ENCODE data around the gene BCL2L13.

DNA sequence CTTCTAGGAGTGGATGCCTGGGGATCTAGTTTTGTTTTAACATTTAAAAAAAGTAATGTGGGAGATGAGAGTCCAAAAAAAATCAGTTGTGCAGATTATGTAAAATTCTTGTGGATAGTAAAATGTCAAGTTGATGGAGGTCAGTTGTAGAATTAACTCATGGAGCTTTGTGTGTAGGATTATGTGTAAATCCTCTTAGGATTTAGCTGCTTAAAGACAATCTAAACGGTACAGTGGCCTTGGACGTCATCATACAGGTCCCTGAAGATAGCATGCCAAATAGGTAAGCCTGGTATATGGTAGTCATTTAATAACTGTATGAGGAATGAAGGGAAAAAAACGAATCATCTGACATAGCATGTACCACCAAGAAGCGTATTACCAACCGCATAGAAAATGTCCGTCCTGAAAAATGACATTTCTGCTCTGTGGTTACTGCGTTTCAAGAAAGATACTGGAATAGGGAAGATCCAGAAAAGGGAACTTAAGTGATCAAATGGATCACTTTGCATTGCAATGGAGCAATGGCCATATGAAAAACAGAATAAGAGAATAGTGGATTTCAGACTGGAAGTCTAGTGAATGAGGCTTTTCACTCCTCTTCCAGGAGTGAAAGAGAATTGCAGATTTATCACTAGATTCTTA lies 61.3 kb downstream of the BCL2L13 start:
- TF ChIP-seq, protein P1, sequence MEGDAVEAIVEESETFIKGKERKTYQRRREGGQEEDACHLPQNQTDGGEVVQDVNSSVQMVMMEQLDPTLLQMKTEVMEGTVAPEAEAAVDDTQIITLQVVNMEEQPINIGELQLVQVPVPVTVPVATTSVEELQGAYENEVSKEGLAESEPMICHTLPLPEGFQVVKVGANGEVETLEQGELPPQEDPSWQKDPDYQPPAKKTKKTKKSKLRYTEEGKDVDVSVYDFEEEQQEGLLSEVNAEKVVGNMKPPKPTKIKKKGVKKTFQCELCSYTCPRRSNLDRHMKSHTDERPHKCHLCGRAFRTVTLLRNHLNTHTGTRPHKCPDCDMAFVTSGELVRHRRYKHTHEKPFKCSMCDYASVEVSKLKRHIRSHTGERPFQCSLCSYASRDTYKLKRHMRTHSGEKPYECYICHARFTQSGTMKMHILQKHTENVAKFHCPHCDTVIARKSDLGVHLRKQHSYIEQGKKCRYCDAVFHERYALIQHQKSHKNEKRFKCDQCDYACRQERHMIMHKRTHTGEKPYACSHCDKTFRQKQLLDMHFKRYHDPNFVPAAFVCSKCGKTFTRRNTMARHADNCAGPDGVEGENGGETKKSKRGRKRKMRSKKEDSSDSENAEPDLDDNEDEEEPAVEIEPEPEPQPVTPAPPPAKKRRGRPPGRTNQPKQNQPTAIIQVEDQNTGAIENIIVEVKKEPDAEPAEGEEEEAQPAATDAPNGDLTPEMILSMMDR (IDR thresholded peaks at IDR 0.05; ENCODE audit: poor library complexity, severe bottlenecking): no peak
- TF ChIP-seq EZH2 (IDR thresholded peaks at IDR 0.05; ENCODE audit: borderline replicate concordance, insufficient read depth, low read length, poor library complexity, severe bottlenecking) (no peak), SMC3 (conservative IDR thresholded peaks at IDR 0.05; ENCODE audit: poor library complexity) (no peak), EP300 (conservative IDR thresholded peaks at IDR 0.05; ENCODE audit: poor library complexity, severe bottlenecking) (no peak), POLR2AphosphoS5 (IDR thresholded peaks at IDR 0.05) (no peak), MXI1 (conservative IDR thresholded peaks at IDR 0.05; ENCODE audit: poor library complexity, severe bottlenecking) (no peak), TAF1 (IDR thresholded peaks at IDR 0.05; ENCODE audit: low read depth) (no peak), RAD21 (conservative IDR thresholded peaks at IDR 0.05) (no peak)
- TF ChIP-seq, protein P2, sequence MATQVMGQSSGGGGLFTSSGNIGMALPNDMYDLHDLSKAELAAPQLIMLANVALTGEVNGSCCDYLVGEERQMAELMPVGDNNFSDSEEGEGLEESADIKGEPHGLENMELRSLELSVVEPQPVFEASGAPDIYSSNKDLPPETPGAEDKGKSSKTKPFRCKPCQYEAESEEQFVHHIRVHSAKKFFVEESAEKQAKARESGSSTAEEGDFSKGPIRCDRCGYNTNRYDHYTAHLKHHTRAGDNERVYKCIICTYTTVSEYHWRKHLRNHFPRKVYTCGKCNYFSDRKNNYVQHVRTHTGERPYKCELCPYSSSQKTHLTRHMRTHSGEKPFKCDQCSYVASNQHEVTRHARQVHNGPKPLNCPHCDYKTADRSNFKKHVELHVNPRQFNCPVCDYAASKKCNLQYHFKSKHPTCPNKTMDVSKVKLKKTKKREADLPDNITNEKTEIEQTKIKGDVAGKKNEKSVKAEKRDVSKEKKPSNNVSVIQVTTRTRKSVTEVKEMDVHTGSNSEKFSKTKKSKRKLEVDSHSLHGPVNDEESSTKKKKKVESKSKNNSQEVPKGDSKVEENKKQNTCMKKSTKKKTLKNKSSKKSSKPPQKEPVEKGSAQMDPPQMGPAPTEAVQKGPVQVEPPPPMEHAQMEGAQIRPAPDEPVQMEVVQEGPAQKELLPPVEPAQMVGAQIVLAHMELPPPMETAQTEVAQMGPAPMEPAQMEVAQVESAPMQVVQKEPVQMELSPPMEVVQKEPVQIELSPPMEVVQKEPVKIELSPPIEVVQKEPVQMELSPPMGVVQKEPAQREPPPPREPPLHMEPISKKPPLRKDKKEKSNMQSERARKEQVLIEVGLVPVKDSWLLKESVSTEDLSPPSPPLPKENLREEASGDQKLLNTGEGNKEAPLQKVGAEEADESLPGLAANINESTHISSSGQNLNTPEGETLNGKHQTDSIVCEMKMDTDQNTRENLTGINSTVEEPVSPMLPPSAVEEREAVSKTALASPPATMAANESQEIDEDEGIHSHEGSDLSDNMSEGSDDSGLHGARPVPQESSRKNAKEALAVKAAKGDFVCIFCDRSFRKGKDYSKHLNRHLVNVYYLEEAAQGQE (IDR thresholded peaks at IDR 0.05; ENCODE audit: borderline replicate concordance): no peak

Measured in neural cell (in vitro differentiated cells).